ENCODE measurements around the gene TSHZ2. TPM values are rescaled to one million over a fixed set of nuclear protein-coding genes. Genes with fewer than 3 reads are reported as not detected.

The TSHZ2 gene
- total RNA-seq, 1 experiment from 2014 or later: 0.07 TPM

DNA sequence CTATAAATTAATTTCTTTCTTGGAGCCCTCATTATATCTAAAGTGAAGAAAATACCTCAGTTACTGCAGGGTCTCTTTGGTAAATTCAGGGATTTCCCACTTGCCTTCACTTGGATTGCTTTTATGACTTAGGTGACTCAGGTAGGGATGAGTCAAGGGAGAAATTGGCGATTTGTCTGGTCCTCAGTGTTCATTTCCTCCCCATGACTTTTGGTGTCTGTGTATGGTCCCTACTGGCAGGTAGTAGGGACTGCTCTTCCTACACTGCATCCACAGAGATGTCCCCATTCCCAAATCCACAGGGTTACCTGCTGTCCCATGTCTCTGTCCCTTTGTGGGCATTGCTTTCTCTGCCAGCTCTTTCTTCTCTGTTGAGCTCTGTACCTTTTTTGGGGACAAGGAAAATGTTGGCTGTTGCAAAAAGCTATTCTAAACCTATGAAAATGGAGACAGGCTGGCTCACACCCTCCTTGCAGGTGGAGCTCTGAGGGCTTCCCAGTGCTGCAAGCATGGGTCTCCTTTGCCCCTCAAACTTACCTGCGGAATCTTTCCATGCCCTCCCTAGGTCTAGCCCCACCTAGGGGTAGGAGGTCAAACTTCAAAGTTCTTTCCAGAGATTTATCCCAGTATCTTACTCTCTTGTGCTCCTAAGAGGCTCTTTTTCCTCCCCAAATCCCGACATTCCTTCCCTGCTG lies 409.6 kb downstream of the TSHZ2 start:
- H3K9ac ChIP-seq (ENCODE audit: low read length): no peak overlapping the region
- H3K4me2 ChIP-seq (ENCODE audit: low read length): no peak overlapping the region
- ATAC-seq: peak; percentile 54
- H4K20me1 ChIP-seq (ENCODE audit: insufficient read depth): no peaks in the 10 kb centered on the region
- no TSS peak for BruUV-seq (replicated peaks)
- no peaks in the 10 kb centered on the region for H3K36me3 ChIP-seq (ENCODE audit: control insufficient read depth in 1 of 2, insufficient read depth in 2 of 2, low read length in 2 of 2)
- H3K79me2 ChIP-seq (ENCODE audit: insufficient read depth, low read length): no peaks in the 10 kb centered on the region
- no peak overlapping the region for H3K4me3 ChIP-seq (replicated peaks in 1 of 2; ENCODE audit: low read depth in 1 of 2, low read length in 2 of 2)
- H3K9me2 ChIP-seq (ENCODE audit: insufficient read depth): no peaks in the 10 kb centered on the region
- ChIA-PET RAD21 (ENCODE audit: low non-redundant PET in 1 of 2, low total read pairs in 2 of 2, uncharacterized antibody in 2 of 2, unreplicated experiment in 2 of 2) (no interaction called here), POLR2A (no interaction called here), CTCF (no interaction called here)
- no peaks in the 10 kb centered on the region for H3K9me3 ChIP-seq (ENCODE audit: control insufficient read depth in 1 of 2, insufficient read depth in 1 of 2, low read depth in 1 of 2, low read length in 2 of 2)
- TF ChIP-seq CTCF (IDR thresholded peaks at IDR 0.05 in 2 of 3, conservative IDR thresholded peaks at IDR 0.05 in 1 of 3; ENCODE audit: borderline replicate concordance in 1 of 3, insufficient read depth in 1 of 3, low read depth in 2 of 3, low read length in 2 of 3) (peak in 2 of 3 experiments; percentile 31 to 45; a peak in 4 of 6 replicates), FOSL1 (IDR thresholded peaks at IDR 0.05; ENCODE audit: low read depth) (no peak)
- H3K27me3 ChIP-seq (ENCODE audit: insufficient read depth, low read length): no peaks in the 10 kb centered on the region
- no peak overlapping the region for H3K27ac ChIP-seq (ENCODE audit: low read depth, low read length)
- intact Hi-C loops (cut with micrococcal nuclease): no loop called here
- no peak for DNase-seq (ENCODE audit: low read depth, low spot score)
- H2AFZ ChIP-seq (ENCODE audit: low read depth, low read length, poor library complexity, severe bottlenecking): no peak overlapping the region
- H3K4me1 ChIP-seq (ENCODE audit: control insufficient read depth in 1 of 2, insufficient read depth in 2 of 2, low read length in 2 of 2): no peaks in the 10 kb centered on the region

DNA sequence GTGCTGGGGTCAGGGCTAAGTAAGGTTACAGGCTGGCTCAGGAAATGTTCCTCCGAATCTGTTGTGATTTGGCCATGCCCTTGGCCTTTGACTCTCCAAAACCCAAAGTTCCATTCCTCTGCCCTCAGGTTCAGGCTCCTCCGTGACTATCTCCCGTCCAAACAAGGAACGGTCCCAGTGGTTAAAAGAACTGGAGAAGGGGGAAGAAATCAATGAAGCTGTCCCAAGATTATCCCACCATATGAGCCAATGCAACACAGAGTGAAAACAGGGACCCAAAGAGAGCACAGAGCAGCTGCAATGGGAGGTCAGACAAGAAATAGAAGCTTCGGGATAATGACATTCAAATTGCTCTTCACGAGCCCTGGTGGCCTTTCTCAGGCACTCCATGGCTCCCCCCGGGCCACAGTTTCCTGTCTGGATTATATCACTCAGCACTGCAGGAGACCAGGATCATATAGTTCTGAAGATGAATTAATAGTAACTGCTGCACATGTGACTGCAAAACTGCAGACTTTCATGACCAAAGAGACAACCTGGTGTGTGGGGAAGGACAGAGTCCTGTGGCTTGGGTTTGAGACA lies 410.2 kb downstream of the TSHZ2 start:
- Histone ChIP-seq H3K9ac (ENCODE audit: low read length) (no peak overlapping the region), H3K27me3 (ENCODE audit: insufficient read depth, low read length) (no peaks in the 10 kb centered on the region), H3K9me3 (ENCODE audit: control insufficient read depth in 1 of 2, insufficient read depth in 1 of 2, low read depth in 1 of 2, low read length in 2 of 2) (no peaks in the 10 kb centered on the region), H3K79me2 (ENCODE audit: insufficient read depth, low read length) (no peaks in the 10 kb centered on the region), H3K4me2 (ENCODE audit: low read length) (no peak overlapping the region), H4K20me1 (ENCODE audit: insufficient read depth) (no peaks in the 10 kb centered on the region), H2AFZ (ENCODE audit: low read depth, low read length, poor library complexity, severe bottlenecking) (no peak overlapping the region), H3K36me3 (ENCODE audit: control insufficient read depth in 1 of 2, insufficient read depth in 2 of 2, low read length in 2 of 2) (no peaks in the 10 kb centered on the region), H3K27ac (ENCODE audit: low read depth, low read length) (no peak overlapping the region), H3K9me2 (ENCODE audit: insufficient read depth) (no peaks in the 10 kb centered on the region), H3K4me1 (ENCODE audit: control insufficient read depth in 1 of 2, insufficient read depth in 2 of 2, low read length in 2 of 2) (no peaks in the 10 kb centered on the region), H3K4me3 (replicated peaks in 1 of 2; ENCODE audit: low read depth in 1 of 2, low read length in 2 of 2) (no peak overlapping the region)
- intact Hi-C loops (cut with micrococcal nuclease): no loop called here
- BruUV-seq (replicated peaks): no TSS peak
- POLR2A ChIA-PET: no interaction called here
- TF ChIP-seq ZBTB33 (IDR thresholded peaks at IDR 0.05; ENCODE audit: extremely low read depth, insufficient replicate concordance, low read length) (no peak), ZNF274 (IDR thresholded peaks at IDR 0.05; ENCODE audit: low read depth, low read length) (no peak), FOSL1 (IDR thresholded peaks at IDR 0.05; ENCODE audit: low read depth) (no peak), SRF (IDR thresholded peaks at IDR 0.05; ENCODE audit: low read depth) (no peak), ZFX (IDR thresholded peaks at IDR 0.05) (no peak), TCF7L2 (IDR thresholded peaks at IDR 0.05; ENCODE audit: borderline replicate concordance, extremely low read depth, insufficient read depth, insufficient read length) (no peak), SIN3A (IDR thresholded peaks at IDR 0.05; ENCODE audit: low read depth) (no peak)
- TF ChIP-seq, protein P1, sequence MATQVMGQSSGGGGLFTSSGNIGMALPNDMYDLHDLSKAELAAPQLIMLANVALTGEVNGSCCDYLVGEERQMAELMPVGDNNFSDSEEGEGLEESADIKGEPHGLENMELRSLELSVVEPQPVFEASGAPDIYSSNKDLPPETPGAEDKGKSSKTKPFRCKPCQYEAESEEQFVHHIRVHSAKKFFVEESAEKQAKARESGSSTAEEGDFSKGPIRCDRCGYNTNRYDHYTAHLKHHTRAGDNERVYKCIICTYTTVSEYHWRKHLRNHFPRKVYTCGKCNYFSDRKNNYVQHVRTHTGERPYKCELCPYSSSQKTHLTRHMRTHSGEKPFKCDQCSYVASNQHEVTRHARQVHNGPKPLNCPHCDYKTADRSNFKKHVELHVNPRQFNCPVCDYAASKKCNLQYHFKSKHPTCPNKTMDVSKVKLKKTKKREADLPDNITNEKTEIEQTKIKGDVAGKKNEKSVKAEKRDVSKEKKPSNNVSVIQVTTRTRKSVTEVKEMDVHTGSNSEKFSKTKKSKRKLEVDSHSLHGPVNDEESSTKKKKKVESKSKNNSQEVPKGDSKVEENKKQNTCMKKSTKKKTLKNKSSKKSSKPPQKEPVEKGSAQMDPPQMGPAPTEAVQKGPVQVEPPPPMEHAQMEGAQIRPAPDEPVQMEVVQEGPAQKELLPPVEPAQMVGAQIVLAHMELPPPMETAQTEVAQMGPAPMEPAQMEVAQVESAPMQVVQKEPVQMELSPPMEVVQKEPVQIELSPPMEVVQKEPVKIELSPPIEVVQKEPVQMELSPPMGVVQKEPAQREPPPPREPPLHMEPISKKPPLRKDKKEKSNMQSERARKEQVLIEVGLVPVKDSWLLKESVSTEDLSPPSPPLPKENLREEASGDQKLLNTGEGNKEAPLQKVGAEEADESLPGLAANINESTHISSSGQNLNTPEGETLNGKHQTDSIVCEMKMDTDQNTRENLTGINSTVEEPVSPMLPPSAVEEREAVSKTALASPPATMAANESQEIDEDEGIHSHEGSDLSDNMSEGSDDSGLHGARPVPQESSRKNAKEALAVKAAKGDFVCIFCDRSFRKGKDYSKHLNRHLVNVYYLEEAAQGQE (IDR thresholded peaks at IDR 0.05; ENCODE audit: low read depth): no peak
- CTCF ChIA-PET: no interaction called here
- no peak for ATAC-seq
- RAD21 ChIA-PET (ENCODE audit: low non-redundant PET in 1 of 2, low total read pairs in 2 of 2, uncharacterized antibody in 2 of 2, unreplicated experiment in 2 of 2): no interaction called here
- DNase-seq (ENCODE audit: low read depth, low spot score): no peak

All from HCT116 (cell line).